HG03103 (cell line): ENCODE data around the gene NSD2.
"Not testable (repeated sequence)": the region's sequence is repeated elsewhere in the genome, so short reads cannot be mapped to it uniquely, and the experiment has no call there.

Experiments
- ATAC-seq: cut with Tn5 transposase; IDR thresholded peaks from one replicate; pipeline ENCODE4 v1.9.1; 2021; ENCODE audit warnings: low read depth; ENCODE audit not compliant: unreplicated experiment

Gene NSD2

DNA sequence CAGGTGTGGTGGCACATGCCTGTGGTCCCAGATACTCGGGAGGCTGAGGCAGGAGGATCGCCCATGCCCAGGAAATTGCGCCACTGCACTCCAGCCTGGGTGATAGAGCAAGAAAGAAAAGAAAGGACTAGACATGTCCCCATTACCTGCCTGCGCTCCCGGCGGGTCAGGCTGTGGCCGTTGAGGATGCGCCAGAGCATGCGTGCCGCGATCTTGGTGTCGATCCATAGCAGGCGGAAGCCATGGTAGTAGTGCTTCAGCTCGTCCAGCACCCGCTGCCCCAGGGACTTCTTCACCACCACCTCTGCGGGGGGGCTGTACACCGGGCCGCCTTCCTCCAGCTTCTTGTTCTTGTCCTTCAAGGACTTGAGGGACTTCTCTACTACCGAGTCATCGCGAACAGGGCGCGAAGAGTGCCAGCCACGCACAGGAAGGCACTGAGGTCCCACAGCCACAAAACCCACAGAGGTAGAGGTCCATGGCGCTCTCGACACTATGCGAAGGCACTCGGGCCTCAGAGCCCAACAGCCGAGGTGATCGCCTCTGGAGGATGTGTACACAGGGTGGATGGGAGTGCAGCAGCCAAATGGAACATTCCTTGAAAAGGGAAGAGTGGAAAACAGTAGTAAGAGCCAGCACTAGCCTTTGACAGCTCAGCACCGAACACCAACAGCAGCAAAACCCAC lies 29.8 kb upstream of the NSD2 start:
- ATAC-seq, result no peak

DNA sequence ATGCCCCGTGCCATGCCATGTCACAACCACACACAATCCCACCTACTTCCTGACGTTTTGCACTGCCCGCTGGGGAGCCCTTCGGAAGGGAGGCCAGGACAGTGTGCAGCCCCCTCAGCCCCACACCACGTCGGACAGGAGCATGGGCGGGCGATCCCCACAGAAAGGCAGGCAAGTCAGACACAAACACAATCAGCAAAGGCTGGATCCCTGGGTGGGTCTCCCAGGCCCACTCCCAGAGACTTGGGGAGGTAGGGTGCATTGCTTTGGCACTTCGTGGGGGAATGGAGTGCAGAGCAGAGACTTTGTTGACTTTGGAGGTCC lies 29.3 kb upstream of the NSD2 start:
- ATAC-seq, result no peak

DNA sequence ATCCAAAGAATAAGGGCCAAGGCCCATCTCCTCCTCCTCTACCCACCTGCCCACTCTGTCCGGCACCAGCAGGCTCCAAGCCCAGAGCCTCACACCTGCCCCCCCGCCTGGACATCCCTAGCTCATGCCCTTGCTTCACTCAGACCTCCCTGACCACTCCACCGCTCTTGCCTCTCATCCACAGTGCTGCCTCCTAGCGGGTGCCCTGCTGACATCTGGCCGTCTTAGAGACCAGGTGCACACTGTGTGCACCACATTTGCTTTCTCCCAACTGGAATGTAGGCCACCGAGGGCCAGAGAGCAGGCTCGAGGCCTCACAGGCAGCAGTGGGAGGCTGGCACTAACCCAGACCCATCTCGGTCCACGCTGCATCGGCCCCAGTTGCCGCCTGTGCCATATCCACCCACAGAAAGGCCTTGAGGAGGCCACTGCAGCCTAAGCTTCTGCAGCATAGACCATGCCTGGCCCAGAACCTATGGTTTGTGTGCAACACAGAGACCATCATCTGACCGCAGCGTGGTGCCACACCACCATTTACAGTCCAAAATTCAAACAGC lies 28.8 kb upstream of the NSD2 start:
- ATAC-seq, result no peak

DNA sequence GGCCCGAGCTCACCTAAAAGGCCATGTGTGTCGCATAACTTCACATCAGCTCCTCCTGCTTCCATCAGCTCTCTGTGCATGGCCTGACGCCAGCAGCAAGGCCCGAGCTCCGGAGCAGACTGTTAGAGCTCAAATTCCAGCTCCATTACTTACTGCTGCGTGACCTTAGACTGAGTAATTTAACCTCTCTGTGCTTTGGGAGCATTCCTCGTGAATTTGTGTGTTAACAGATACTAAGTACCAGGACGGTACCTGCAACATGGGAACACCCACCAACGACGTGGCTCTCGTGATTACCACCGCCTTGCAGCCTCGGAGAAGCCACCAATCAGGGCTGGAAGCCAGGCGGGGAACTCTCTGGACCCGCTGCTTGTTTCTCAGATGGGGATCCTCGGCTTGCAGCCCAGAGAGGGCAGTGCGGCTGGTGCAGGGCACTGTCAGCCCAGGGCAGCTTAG lies 28.2 kb upstream of the NSD2 start:
- ATAC-seq, result no peak

DNA sequence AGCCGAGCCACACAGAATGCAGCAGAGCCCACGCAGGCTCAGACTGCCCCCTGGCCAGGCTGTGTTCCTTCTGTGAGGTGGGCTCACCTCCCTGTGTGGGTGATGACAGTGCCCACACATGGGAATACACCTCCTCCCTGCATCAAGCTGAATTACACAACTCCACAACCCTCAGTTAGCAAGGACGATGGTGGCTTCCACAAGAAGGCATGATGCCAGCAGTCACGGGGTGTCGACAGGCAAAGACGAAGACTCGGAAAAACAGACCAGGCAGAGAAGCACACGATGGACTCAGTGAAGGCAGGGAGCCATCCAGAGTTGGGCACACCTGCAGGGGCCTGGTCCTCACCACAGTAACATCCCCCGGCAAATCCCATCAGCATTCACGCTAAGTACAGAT lies 27.3 kb upstream of the NSD2 start:
- no peak for ATAC-seq

DNA sequence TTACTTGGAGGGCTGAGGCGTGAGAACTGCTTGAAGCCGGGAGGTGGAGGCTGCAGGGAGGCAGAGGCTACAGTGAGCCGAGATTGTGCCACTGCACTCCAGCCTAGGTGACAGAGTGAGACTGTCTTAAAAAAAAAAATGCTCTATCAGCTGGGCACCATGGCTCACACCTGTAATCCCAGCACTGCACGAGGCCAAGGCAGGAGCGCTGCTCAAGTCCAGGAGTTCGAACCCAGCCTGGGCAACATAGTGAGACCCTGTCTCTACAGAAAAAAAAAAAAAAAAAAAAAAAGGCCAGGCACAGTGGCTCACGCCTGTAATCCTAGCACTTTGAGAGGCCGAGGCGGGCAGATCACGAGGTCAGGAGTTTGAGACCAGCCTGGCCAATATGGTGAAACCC lies 26.6 kb upstream of the NSD2 start:
- not testable (repeated sequence) for ATAC-seq

DNA sequence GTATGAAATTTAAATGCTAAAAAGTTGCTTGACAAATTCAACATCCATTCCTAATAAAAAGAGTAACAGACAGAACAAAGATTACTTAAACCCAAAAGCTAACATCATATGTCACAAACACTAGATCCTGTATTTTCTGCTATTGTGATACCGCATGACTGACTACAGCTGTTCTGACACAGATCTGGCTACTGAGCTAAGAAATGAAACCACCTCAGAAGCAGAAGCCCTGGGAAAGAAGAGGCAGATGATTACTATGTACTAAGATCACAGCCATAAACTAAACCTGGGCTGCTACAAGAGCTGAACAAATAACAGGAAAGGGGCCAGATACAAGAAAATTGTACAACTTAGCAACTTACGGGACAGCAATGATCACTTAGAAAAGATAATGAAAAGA lies 24.6 kb upstream of the NSD2 start:
- no peak for ATAC-seq

DNA sequence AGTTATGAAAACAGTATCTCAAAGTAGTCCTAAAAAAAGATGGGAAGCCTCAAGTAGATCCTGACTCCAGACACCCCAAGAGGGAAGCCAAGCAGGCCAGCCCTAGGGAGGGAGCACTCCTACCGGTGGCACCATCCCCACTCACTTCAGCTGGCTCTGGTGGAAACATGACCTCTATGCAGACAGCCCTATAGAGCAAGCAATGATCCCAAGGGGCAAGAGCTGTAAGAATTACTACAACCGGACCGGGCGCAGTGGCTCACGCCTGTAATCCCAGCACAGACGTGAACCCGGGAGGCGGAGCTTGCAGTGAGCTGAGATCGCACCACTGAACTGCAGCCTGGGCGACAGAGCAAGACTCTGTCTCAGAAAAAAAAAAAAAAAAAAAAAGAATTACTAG lies 20.9 kb upstream of the NSD2 start:
- no peak for ATAC-seq

DNA sequence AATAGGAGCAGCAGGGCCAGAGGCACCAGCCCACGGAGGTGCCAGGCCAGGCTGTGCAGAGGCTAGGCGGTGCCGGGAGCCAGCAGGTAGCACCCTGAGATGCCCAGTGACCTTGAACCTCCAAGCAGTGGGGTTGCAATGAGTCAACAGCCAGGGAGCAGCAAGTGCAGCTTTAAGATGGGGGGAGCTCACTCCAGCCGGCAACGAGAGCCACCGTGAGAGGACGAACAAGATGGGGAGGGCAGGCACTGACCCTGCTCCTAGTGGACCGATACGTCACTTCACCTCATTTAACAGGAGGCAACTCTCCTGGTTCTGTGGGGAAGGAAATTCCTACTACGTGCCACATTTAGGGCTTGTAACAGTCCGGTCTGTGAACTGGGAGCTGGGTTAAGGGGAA lies 20.0 kb upstream of the NSD2 start:
- no peak for ATAC-seq

DNA sequence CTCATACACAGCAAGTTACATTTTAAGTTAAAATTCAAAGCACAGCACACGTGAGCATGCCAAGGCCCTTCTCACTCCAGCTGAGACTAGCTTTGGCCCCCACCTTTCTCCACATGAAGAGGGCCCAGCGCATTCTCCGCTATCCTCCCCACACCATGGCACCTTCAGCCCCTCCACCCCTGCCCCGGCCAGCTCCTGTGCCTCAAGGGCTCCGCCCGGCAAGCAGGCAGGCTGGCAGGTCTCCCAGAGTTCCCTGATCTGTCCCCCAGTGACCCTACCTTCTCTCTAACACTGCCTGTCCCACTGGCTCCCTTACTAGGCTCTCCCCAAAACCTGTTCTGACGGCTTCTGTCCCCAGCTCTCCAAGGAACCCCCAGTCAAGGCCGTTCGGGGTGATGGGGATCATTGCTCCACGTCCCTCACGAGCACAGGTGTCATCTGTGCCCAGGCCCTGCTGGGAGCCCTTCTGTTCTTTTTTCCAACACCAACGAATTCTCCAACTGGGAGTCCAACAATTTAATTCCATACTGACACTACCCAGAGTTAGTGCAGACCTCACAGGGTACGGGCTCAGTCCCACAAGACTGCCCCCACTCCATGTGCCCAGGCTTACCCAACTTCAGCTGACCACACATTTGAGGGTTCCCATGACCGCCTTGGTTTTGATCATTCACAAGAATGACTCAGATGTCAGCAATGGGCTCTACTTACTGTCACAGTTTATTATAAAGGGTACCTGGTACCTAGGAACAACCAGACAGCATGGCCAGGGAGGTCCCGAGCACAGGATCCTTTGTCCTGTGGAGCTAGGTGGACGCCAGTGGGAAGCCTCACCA lies 19.4 kb upstream of the NSD2 start:
- no peak for ATAC-seq

DNA sequence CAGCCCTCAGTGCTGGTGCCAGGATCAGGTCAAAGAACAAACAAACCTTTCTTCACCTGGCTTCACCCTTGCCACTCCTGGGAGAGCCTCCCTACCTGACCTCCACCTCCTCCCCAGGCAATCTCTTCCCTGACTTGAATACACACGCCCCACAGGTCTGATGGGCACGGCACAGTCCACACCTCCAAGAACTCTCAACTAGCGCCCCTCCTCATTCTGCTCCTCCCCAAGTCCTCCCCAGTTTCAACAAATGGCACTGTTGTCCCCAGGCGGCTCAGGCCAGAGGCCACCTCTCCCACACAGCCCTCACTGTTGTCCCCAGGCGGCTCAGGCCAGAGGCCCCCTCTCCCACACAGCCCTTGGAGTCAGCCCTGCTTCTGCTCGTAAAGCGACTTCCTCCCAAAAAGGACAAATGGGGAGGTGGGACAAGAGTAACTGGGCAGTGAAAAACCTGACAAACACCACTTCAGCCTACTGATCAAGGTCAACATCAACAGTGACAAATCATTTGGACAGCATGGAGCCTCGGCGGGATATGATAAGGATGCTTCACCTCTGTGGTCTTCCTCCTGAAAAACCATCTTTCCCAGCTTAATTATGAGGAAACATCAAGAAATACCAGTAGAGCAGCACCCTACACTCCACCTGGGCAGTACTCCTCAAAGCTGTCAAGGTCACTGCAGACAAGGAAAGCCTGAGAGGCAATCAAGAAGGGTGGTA lies 18.1 kb upstream of the NSD2 start:
- ATAC-seq, result no peak

DNA sequence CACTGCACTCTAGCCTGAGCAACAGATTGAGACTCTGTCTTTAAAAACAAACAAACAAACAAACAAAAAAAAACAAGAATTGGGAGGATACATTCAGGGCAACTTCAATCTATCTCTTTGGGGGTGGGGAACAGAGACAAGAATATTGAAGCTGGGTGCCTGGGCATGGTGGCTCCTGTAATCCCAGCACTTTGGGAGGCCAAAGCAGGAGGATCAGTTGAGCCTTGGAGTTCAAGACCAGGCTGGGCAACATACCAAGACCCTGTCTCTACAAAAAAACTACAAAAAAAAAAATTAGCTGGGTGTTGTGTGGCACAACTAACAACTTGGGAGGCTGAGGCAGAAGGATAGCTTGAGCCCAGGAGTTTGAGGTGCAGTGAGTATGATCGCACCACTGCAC lies 16.4 kb upstream of the NSD2 start:
- ATAC-seq, result no peak

DNA sequence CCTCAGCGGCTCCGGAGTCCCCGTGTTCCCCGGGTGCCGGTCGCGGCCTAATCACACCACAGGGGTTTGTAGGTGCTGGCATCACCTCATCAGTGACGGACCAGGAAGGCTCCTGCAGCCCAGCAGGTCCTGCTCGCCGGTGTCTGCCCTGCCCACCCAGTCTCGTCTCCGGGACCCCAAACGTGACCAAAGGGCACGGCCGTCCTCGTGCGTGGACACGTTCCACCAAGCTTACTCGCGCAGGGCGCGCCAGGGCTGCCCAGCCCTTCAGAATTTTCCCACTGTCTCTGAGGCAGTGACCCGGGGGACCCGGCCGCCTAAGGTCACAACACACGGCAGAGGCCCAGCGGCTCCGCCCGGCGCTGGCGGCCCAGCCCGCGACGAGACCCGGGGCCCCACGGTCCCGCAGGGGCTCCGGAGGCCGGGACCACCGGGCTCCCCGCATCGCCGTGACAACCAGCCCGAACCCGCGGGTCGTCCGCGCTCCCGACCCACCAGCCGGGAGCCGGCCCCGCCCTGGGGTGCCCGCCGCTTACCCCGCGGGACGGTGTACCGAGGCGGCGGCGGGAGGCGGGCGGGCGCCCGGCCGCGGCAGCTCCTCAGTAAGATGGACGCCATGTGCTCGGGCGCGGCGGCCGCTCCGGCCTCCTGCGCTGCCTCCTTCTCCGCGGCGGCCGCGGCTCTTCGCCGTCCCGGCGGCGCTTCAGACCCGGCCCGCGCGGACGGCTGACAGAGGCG lies 15.7 kb upstream of the NSD2 start:
- peak; percentile 11 for ATAC-seq

DNA sequence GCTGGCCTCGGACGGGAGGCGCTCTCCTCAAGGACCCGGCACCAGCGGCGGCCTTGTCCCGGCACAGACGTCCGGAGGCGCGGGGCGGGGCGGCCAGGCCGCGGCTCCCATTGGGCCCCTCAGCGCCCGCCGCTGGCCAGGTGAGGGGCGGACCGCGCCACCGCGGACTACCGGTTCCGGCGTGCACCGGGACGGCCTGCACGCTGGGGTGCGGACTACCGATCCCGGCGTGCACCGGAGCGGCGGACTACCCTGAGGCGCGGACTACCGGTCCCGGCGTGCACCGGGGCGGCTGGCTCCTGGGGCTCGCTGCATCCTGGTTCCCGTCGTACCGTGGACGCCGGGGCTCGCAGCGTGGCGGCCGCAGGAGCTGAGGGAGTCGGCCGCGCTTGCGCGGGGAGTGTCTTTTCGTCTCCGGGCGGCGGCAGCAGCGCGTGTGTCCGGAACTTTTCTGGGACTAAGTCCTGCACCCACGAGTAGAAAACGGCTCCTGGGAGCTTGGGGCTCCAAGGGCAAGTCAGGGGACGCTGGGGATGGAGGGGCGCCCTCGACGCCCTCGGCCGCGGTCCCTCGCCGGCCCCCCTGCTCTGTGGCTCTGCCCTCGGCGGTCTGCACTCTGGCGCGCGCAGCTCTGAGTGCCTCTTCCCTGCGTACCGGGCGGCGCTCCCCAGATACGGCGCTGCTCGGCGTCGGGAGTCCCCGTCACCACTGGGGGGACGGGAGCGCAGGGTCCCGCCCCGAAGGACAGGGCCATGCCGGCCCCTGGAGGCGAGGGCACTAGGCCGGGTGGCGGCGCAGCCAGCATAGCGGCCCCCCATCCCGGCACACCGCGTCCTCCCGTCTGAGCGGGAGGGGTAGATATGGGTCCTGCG lies 14.9 kb upstream of the NSD2 start, which contains the start of gene LETM1:
LETM1 (minus strand) TSS at position 86 of the 872 bp plus-strand sequence. CDS start 206 bp downstream, outside the sequence.
- peak; percentile 78 for ATAC-seq

DNA sequence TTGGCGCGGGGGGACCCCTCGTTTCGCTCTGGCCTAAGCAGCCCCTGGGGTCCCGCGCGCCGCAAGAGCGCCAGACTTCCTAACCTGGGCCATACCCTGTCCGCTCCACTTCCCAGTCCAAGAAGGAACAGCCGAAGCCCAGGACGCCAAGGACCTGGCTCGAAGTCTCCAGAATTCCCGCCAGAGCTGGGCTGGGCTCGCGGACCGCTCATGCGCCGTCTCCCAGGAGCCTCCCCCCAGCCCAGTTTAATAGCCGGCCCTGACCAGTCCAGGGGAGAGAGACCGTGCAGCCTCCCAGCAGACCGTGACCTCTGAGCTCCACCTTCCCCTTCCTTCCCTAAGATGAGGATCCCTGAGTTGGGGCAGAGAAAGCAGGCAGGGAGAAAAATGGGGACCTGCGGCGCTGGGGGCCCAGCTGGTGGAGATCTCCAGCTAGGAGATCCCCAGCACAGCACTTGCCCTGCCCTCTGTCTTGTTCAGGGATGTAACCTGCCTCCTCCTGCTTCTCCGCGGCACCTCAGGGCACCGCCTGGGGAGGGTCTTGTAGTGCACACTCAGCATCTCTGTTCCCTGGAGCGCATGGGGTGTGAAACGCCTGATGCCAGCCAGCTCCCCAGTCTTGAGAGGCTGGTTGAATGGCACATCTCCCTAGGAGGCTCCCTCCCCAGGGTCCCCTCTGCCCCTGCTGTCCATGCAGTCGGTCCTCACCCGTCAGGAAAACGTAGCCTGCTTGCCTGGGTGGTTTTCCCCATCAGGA lies 14.1 kb upstream of the NSD2 start:
- no peak for ATAC-seq

DNA sequence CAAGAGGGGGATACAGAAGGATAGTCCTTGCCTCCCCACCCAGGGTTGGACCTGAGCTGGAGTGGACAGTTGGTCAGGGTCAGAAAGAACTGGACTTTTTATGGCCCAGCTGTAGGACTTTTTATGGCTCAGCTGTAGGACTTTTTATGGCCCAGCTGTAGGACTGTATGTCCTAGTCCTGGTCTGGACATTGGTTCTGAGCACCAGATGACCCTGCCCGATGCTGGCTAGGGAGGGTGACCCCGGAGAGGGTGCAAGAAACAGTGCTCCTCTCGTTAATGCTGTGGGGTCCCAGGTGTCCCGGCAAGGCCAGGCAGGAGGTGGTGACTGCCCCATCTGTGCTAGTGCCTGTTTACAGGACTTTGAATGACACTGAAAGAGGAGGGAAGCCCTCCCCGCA lies 13.3 kb upstream of the NSD2 start:
- no peak for ATAC-seq

DNA sequence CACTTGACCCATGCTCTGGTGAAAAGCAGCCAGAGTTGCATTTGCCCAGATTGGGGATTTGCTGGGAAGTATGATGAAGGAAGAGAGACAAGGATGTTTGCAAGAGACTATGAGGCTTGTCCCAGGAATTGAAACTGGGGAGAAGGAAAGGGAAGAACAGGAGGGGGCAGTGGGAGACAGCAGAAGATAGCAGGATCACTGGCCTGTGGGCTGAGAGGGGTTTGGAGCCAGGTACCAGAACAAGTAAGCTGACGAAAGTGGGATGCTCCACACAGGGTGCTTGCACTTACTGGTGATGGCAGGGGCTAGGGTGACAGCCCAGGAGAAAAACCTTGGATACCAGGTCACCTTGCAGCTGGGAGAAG lies 11.8 kb upstream of the NSD2 start:
- no peak for ATAC-seq

DNA sequence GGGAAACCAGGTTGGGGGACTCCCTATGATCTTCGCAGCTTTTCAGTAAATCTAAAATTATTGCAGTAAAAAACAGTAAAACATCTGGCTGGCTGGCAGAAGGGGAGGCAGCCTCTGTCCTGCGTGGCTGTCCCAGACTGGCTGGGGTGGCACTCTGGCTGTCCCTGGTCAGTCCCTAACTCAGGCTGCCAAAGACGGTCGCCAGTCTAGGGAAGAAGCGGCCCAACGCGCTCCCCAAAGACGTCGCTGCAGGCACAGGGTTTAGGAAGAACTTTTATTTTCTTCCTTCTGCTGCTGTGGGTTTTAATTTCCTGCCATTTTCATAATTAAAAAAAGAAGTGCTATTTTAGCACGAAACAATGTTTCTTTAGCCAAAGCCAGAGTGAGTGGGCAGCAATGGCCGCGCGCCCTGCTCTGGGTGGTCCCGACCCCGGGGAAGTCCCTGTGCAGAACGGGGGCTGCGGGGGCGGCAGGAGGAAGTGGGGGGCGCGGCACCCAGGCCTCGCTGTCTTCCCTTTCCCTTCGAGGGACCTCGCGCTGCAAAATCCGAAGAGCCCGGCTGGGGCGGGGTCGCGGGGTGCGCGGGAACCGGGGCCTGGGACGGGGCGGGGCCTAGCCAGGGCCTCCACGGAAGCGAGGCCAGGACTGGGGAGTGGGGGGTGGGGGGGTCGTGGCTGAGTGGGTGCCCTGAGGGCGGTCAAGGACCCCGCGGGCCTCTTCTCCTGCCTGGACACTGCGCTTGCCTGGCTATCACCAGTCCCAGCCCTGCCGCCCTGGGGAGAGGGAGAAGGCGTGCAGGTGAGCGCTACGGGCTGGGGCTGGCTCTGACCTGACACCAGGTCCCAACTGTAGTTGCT lies 8.9 kb upstream of the NSD2 start:
- ATAC-seq, result no peak
